A673 (cell line): ENCODE data around the gene NAPA. TPM values are rescaled to one million over a fixed set of nuclear protein-coding genes. Genes with fewer than 3 reads are reported as not detected.

Experiments used
- BruUV-seq: library from RNA; stranded (reverse); fragments of 400-500 nt; replicated peaks from 2 replicates; lab custom pipeline; 2021; lab: Mats Ljungman, UMichigan
- CTCF ChIA-PET: fragments of 300-600 bp; sonication (Branson Sonifier 250); formaldehyde crosslinking; loops from one replicate; lab custom pipeline; 2022; ENCODE audit warnings: antibody characterized with exemption; lab: Charles Lee
- POLR2A ChIA-PET: fragments of 300-600 bp; sonication (Branson Sonifier 250); formaldehyde crosslinking; loops from one replicate; lab custom pipeline; 2022; ENCODE audit warnings: antibody characterized with exemption; ENCODE audit not compliant: low non-redundant PET; lab: Charles Lee
- DNase-seq: peaks from one replicate; pipeline ENCODE4 v3.0.0-alpha.2; 2015; ENCODE audit warnings: low spot score
- H3K27ac ChIP-seq: fragments of 200-600 bp; sonication (generic); 2 replicates; pipeline ENCODE4 v1.5.1; 2016; ENCODE audit warnings: mixed run types, low read depth, mild to moderate bottlenecking, mixed read lengths, antibody characterized with exemption, low read length; ENCODE audit not compliant: poor library complexity, severe bottlenecking
- H3K27me3 ChIP-seq: fragments of 200-600 bp; sonication (generic); replicated peaks from 2 replicates; pipeline ENCODE4 v1.6.1; 2017; ENCODE audit warnings: mixed run types, low read depth, mild to moderate bottlenecking, mixed read lengths, antibody characterized with exemption, low read length; ENCODE audit not compliant: insufficient read depth, poor library complexity
- H3K36me3 ChIP-seq: fragments of 200-600 bp; sonication (generic); 2 replicates; pipeline ENCODE4 v1.6.1; 2016; ENCODE audit warnings: mixed run types, mild to moderate bottlenecking, mixed read lengths, antibody characterized with exemption, low read length; ENCODE audit not compliant: insufficient read depth, poor library complexity, severe bottlenecking
- H3K4me1 ChIP-seq: fragments of 200-600 bp; sonication (generic); 2 replicates; pipeline ENCODE4 v1.6.1; 2017; ENCODE audit warnings: mixed run types, mild to moderate bottlenecking, mixed read lengths, antibody characterized with exemption, low read length; ENCODE audit not compliant: insufficient read depth, poor library complexity, severe bottlenecking
- H3K4me3 ChIP-seq: fragments of 200-600 bp; sonication (generic); 2 replicates; pipeline ENCODE4 v1.5.1; 2016; ENCODE audit warnings: low read depth, mixed run types, mild to moderate bottlenecking, mixed read lengths, low read length; ENCODE audit not compliant: poor library complexity, severe bottlenecking
- H3K9me3 ChIP-seq: fragments of 200-600 bp; sonication (generic); 2 replicates; pipeline ENCODE4 v1.6.1; 2016; ENCODE audit warnings: mixed run types, low read depth, mild to moderate bottlenecking, mixed read lengths, antibody characterized with exemption, low read length; ENCODE audit not compliant: poor library complexity, severe bottlenecking
- CTCF ChIP-seq: fragments of 300-800, 200-600 bp; sonication (generic); conservative IDR thresholded peaks from 2 replicates; pipeline ENCODE4 v1.5.1; 2017; ENCODE audit warnings: low read depth, mild to moderate bottlenecking, antibody characterized with exemption, low read length, moderate library complexity, mixed read lengths
- EZH2 ChIP-seq: fragments of 200-600 bp; sonication (generic); IDR thresholded peaks from 2 replicates; pipeline ENCODE4 v1.6.1; 2017; ENCODE audit warnings: borderline replicate concordance, low read depth, mild to moderate bottlenecking, mixed read lengths, antibody characterized with exemption, low read length; ENCODE audit not compliant: poor library complexity, severe bottlenecking
- intact Hi-C: fragments of 100-400 bp; cut with micrococcal nuclease; formaldehyde crosslinking; loops from one replicate; pipeline ENCODE4 v1.10.0; 2022; ENCODE audit not compliant: unreplicated experiment
- total RNA-seq: library from RNA; stranded (reverse); gene quantifications from 2 replicates; pipeline ENCODE4 v1.2.3, GENCODE V29; 2021

The NAPA gene
- total RNA-seq, 1 experiment from 2014 or later, result 90.9 TPM

GRCh38 chr19:47443331-47443730 is 71.5 kb downstream of the NAPA start:
- Histone ChIP-seq H3K4me1 (peaks cover 17% of the 10 kb centered on the region), H3K4me3 (no peak overlapping the region), H3K9me3 (no peaks in the 10 kb centered on the region), H3K36me3 (no peaks in the 10 kb centered on the region), H3K27me3 (peaks cover 7% of the 10 kb centered on the region), H3K27ac (no peak overlapping the region)
- no peak for TF ChIP-seq CTCF
- no peak for TF ChIP-seq EZH2
- no TSS peak for BruUV-seq
- no peak for DNase-seq
- POLR2A ChIA-PET, result no interaction called here
- CTCF ChIA-PET, result no interaction called here
- intact Hi-C loops, result no loop called here

GRCh38 chr19:47438793-47439220 is 76.1 kb downstream of the NAPA start:
- H3K27me3 ChIP-seq, result no peaks in the 10 kb centered on the region
- DNase-seq, result no peak
- H3K27ac ChIP-seq, result no peak overlapping the region
- H3K4me1 ChIP-seq, result no peaks in the 10 kb centered on the region
- no peak overlapping the region for H3K4me3 ChIP-seq
- intact Hi-C loops, result loop anchor here (5.0 kb wide), 1 partner anchor 78 kb away; the partner anchor contains the start of gene NAPA
- ChIA-PET POLR2A (no interaction called here), CTCF (no interaction called here)
- H3K9me3 ChIP-seq, result no peaks in the 10 kb centered on the region
- H3K36me3 ChIP-seq, result no peaks in the 10 kb centered on the region
- TF ChIP-seq EZH2 (no peak), CTCF (no peak)
- no TSS peak for BruUV-seq

Other genes starting within 250 kb of the NAPA start
- 13.8 and 15.9 TPM in 2 replicates for gene INAFM1, start 240.2 kb downstream of the NAPA start, total RNA-seq
- 0.92 and 1.2 TPM in 2 replicates for gene C5AR1, start 205.2 kb downstream of the NAPA start, total RNA-seq
- 0.04 TPM in 1 of 2 replicates, not detected in the other for gene C5AR2, start 182.9 kb downstream of the NAPA start, total RNA-seq
- 24.5 and 29.6 TPM in 2 replicates for gene DHX34, start 165.7 kb downstream of the NAPA start, total RNA-seq
- gene MEIS3, start 95.5 kb downstream of the NAPA start, total RNA-seq, result 9.6 and 21.3 TPM in 2 replicates
- gene SLC8A2, start 43.2 kb downstream of the NAPA start, total RNA-seq, result 3.2 and 6.6 TPM in 2 replicates
- gene KPTN, start 30.8 kb downstream of the NAPA start, total RNA-seq, result 18.7 and 18.9 TPM in 2 replicates
- not detected in 2 replicates for gene ZNF541, start 58.1 kb upstream of the NAPA start, total RNA-seq
- gene BICRA, start 94.1 kb upstream of the NAPA start, total RNA-seq, result 23.1 and 24.3 TPM in 2 replicates
- gene EHD2, start 198.4 kb upstream of the NAPA start, total RNA-seq, result 2.9 and 3.0 TPM in 2 replicates
- 146 and 172 TPM in 2 replicates for gene NOP53, start 230.5 kb upstream of the NAPA start, total RNA-seq